ENCODE results near the gene MED13L. TPM values are rescaled to one million over a fixed set of nuclear protein-coding genes. Genes with fewer than 3 reads are reported as not detected.

Gene MED13L
- total RNA-seq, 2 donors from 2014 or later: 88.9 to 140 TPM

DNA sequence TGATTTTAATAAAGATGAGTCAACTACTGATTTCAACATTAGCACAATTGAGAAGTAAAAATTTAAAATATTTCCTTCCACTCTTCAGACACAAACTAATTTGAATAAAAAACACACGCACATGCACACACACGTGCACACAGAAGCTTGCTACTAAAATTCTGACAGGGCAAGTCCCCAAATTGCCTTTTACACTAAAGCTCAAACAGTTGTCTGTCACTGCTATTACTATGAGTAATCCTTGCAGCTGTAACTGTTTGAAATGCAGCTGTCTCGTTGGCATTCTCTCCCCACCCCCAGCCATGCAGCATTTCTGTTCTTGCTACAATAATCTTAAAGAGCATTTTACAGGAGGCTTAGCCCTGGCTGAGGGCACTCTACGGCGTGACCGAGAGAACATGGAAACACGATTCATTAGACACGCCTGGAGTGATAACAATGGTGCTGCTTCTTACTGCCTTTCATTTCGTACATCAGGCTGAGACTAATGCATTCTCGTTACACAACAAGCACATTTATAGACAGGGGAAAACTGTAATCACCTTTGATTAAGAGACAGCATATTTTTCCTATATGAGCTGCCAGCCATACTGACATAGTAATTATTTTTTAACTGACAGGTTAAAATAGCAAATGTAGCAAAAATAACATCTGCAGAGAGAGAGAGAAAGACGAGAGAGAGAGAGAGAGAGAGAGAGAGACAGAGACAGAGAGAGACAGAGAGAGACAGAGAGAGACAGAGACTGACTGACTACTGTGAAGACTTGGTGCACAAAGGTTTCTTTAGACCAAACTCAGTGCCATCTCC is 153.8 kb downstream of the MED13L start:
- H3K4me3 ChIP-seq: no peak overlapping the region

DNA sequence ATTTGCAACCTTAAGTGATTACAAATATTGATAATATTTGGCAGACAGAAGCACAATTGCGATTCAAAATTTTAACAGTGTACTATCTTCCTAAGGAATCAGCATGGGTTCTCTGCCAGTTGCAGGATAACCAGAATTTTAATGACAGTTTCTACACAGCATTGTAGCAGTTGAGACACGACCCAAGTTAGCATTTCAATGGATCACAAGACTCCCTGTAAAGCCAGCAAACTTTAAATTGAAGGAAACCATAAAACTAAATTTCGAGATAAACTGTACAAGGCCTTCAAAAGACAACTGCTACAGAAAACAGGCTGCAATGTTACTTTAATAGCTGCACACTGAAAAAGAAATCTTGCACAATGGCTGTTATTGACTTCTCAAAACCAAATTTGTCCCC is 154.9 kb downstream of the MED13L start:
- no peak for DNase-seq (ENCODE audit: low spot score)
- intact Hi-C loops (cut with DNase I): no loop called here
- Histone ChIP-seq H3K4me1 (replicated peaks) (peaks cover 6% of the 10 kb centered on the region), H3K4me3 (no peak overlapping the region), H3K27me3 (replicated peaks; ENCODE audit: insufficient read depth) (no peaks in the 10 kb centered on the region), H3K27ac (no peak overlapping the region), H3K9me3 (no peaks in the 10 kb centered on the region), H3K36me3 (no peaks in the 10 kb centered on the region)
- 10% methylated on average over 3 of the region's 3 CpGs for WGBS
- no peak for TF ChIP-seq POLR2AphosphoS5 (IDR thresholded peaks at IDR 0.05)
- no peak for TF ChIP-seq POLR2A (IDR thresholded peaks at IDR 0.05)
- TF ChIP-seq, protein P1, sequence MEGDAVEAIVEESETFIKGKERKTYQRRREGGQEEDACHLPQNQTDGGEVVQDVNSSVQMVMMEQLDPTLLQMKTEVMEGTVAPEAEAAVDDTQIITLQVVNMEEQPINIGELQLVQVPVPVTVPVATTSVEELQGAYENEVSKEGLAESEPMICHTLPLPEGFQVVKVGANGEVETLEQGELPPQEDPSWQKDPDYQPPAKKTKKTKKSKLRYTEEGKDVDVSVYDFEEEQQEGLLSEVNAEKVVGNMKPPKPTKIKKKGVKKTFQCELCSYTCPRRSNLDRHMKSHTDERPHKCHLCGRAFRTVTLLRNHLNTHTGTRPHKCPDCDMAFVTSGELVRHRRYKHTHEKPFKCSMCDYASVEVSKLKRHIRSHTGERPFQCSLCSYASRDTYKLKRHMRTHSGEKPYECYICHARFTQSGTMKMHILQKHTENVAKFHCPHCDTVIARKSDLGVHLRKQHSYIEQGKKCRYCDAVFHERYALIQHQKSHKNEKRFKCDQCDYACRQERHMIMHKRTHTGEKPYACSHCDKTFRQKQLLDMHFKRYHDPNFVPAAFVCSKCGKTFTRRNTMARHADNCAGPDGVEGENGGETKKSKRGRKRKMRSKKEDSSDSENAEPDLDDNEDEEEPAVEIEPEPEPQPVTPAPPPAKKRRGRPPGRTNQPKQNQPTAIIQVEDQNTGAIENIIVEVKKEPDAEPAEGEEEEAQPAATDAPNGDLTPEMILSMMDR (IDR thresholded peaks at IDR 0.05): no peak

More for the DNA sequence above, 153.8 kb downstream of the MED13L start:
- intact Hi-C loops (cut with DNase I): no loop called here
- Histone ChIP-seq H3K36me3 (no peaks in the 10 kb centered on the region), H3K4me1 (replicated peaks) (peaks cover 6% of the 10 kb centered on the region), H3K27ac (no peak overlapping the region), H3K27me3 (replicated peaks; ENCODE audit: insufficient read depth) (no peaks in the 10 kb centered on the region), H3K9me3 (no peaks in the 10 kb centered on the region)
- WGBS: 34% methylated on average over 11 of the region's 11 CpGs
- TF ChIP-seq POLR2AphosphoS5 (IDR thresholded peaks at IDR 0.05): no peak
- TF ChIP-seq, protein P1 (IDR thresholded peaks at IDR 0.05): no peak
- no peak for TF ChIP-seq POLR2A (IDR thresholded peaks at IDR 0.05)
- DNase-seq (ENCODE audit: low spot score): no peak

DNA sequence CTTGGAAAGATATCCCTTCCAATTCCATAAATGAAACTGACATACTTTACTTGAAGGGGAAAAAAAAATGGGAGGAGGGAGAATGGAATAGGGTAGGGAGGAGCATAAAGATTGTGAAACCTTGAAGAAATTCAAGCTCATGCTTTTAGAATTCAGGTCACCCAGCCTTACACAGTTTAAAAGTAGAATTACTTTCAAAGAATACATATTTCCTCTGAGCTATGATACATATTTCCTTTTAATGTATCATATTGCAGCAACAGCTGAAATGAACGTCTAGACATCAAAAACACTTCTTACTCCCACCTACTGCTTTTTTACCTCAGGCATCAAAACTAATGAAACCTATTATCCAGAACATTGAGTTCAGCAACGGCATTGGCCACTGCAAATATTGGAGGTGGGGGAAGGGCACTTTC is 156.0 kb downstream of the MED13L start:
- Histone ChIP-seq H3K4me3 (no peak overlapping the region), H3K27me3 (replicated peaks; ENCODE audit: insufficient read depth) (no peaks in the 10 kb centered on the region), H3K4me1 (replicated peaks) (peaks cover 6% of the 10 kb centered on the region), H3K36me3 (no peaks in the 10 kb centered on the region), H3K9me3 (no peaks in the 10 kb centered on the region), H3K27ac (no peak overlapping the region)
- intact Hi-C loops (cut with DNase I): no loop called here
- no peak for TF ChIP-seq POLR2A (IDR thresholded peaks at IDR 0.05)
- TF ChIP-seq, protein P1 (IDR thresholded peaks at IDR 0.05): no peak
- no peak for TF ChIP-seq POLR2AphosphoS5 (IDR thresholded peaks at IDR 0.05)
- no peak for DNase-seq (ENCODE audit: low spot score)
- WGBS: 9% methylated on average over 2 of the region's 2 CpGs

DNA sequence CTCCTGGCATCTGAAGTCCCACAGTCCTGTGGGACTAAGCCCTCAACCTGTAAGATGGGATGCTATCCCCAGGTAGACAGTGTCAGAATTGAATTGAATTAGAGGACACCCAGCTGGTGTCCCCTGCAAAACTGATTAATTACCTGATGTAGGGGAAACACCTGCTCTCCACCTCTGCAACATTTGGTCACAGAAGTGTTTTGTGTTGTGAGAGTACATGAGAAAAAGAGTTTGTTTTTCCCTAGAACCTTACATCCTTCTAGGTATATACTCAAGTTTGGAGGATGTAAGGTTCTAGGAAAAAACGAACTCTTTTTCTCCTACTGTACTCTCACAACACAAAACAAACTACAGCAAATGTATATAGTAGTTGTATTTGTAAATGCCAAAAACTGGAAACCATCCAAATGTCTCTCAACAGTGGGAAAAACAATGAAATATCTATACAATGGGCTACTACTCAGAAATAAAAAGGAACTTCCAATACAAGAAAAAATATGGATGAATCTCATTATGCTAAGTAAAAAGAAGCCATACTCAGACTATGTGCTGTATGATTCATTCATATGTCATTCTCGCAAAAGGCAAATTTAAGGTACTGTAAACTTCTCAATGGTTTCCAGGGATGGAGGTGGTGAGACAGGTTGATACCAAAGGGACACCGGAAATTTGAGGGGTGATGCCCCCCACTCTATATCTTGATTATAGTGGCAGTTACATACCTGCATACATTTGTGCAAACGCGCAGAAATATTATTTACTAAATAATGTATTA is 160.7 kb downstream of the MED13L start:
- Histone ChIP-seq H3K4me1 (replicated peaks) (peaks cover 3% of the 10 kb centered on the region), H3K4me3 (no peak overlapping the region), H3K27ac (no peak overlapping the region), H3K9me3 (no peaks in the 10 kb centered on the region), H3K27me3 (replicated peaks; ENCODE audit: insufficient read depth) (no peaks in the 10 kb centered on the region), H3K36me3 (no peaks in the 10 kb centered on the region)
- 92% methylated on average over 5 of the region's 5 CpGs for WGBS
- intact Hi-C loops (cut with DNase I): no loop called here
- no peak for DNase-seq (ENCODE audit: low spot score)
- no peak for TF ChIP-seq POLR2A (IDR thresholded peaks at IDR 0.05)
- no peak for TF ChIP-seq POLR2AphosphoS5 (IDR thresholded peaks at IDR 0.05)
- TF ChIP-seq, protein P1 (IDR thresholded peaks at IDR 0.05): no peak
